DND-41 (cell line): ENCODE measurements around the gene TALDO1.

Experiments
- ATAC-seq: fragments of 200-7000 bp; cut with Tn5 transposase; 3 replicates; pipeline ENCODE4 v1.9.1; 2021; ENCODE audit warnings: low read depth; ENCODE audit not compliant: insufficient read depth
- DNase-seq: peaks from one replicate; pipeline ENCODE4 v3.0.0-alpha.2; 2020
- H2AFZ ChIP-seq: 2 replicates; pipeline ENCODE4 v1.6.0; 2012; ENCODE audit warnings: low read depth, low read length
- H3K27ac ChIP-seq: 2 replicates; pipeline ENCODE4 v1.5.1; 2012; ENCODE audit warnings: low read length, inconsistent platforms
- H3K27me3 ChIP-seq: fragments of 200-600 bp; sonication (generic); 2 replicates; pipeline ENCODE4 v1.6.0; 2012; ENCODE audit warnings: low read length, mild to moderate bottlenecking, inconsistent platforms; ENCODE audit not compliant: insufficient read depth, poor library complexity
- H3K36me3 ChIP-seq: 2 replicates; pipeline ENCODE4 v1.5.1; 2012; ENCODE audit warnings: low read length, inconsistent platforms; ENCODE audit not compliant: insufficient read depth
- H3K4me1 ChIP-seq: 2 replicates; pipeline ENCODE4 v1.5.1; 2012; ENCODE audit warnings: mild to moderate bottlenecking, low read length; ENCODE audit not compliant: insufficient read depth
- H3K4me2 ChIP-seq: 2 replicates; pipeline ENCODE4 v1.6.0; 2012; ENCODE audit warnings: mild to moderate bottlenecking, moderate library complexity, low read length, inconsistent platforms; ENCODE audit not compliant: insufficient read depth
- H3K4me3 ChIP-seq, 2 experiments: fragments of 200-600 bp in 1 of 2; shearing (Covaris generic) in 1 of 2; 2 replicates each; pipeline ENCODE4 v1.5.1; 2012 to 2016; ENCODE audit warnings: inconsistent platforms in 2 of 2, low read length in 2 of 2, mild to moderate bottlenecking in 2 of 2, low read depth in 1 of 2, moderate library complexity in 1 of 2
- H3K79me2 ChIP-seq: 2 replicates; pipeline ENCODE4 v1.6.0; 2012; ENCODE audit warnings: low read length, inconsistent platforms; ENCODE audit not compliant: insufficient read depth
- H3K9ac ChIP-seq: 2 replicates; pipeline ENCODE4 v1.6.0; 2012; ENCODE audit warnings: low read depth, mild to moderate bottlenecking, inconsistent platforms, low read length, moderate library complexity
- H3K9me3 ChIP-seq: 2 replicates; pipeline ENCODE4 v1.5.1; 2012; ENCODE audit warnings: low read length, moderate library complexity, mild to moderate bottlenecking, inconsistent platforms; ENCODE audit not compliant: insufficient read depth, severe bottlenecking
- H4K20me1 ChIP-seq: 2 replicates; pipeline ENCODE4 v1.6.0; 2012; ENCODE audit warnings: low read length; ENCODE audit not compliant: insufficient read depth
- EZH2 ChIP-seq: IDR thresholded peaks from 3 replicates; pipeline ENCODE4 v1.6.1; 2012; ENCODE audit warnings: borderline replicate concordance, low read depth, mild to moderate bottlenecking, moderate library complexity, low read length, inconsistent platforms; ENCODE audit not compliant: severe bottlenecking
- TF ChIP-seq, protein P1 (sequence below): IDR thresholded peaks from 2 replicates; pipeline ENCODE4 v1.5.1; 2012; ENCODE audit warnings: borderline replicate concordance, low read length, moderate library complexity, mild to moderate bottlenecking; ENCODE audit not compliant: poor library complexity, severe bottlenecking; ENCODE audit errors: extremely low read depth

The TALDO1 gene

DNA sequence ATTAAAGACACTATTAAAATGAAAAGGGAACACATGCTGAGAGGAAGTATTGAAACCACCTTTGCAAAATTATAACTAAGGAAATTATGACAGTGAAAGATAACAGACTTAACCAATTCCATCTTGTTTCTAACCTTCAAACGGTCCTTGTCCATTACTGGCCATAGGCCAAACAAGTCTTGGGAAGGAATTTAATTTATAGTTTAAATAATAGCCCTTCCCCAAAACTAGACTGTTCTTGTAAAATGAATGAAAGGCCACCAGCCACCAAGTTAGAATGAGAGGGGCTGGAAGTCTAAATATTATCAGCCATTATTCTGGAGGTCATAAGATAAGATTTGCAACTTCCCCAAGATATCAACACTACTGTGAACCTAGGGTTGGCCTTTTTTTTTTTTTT, 1.8 kb upstream of the TALDO1 start:
- H3K27me3 ChIP-seq = no peaks in the 10 kb centered on the region
- peaks cover 38% of the 10 kb centered on the region for H3K79me2 ChIP-seq
- TF ChIP-seq, protein P1, sequence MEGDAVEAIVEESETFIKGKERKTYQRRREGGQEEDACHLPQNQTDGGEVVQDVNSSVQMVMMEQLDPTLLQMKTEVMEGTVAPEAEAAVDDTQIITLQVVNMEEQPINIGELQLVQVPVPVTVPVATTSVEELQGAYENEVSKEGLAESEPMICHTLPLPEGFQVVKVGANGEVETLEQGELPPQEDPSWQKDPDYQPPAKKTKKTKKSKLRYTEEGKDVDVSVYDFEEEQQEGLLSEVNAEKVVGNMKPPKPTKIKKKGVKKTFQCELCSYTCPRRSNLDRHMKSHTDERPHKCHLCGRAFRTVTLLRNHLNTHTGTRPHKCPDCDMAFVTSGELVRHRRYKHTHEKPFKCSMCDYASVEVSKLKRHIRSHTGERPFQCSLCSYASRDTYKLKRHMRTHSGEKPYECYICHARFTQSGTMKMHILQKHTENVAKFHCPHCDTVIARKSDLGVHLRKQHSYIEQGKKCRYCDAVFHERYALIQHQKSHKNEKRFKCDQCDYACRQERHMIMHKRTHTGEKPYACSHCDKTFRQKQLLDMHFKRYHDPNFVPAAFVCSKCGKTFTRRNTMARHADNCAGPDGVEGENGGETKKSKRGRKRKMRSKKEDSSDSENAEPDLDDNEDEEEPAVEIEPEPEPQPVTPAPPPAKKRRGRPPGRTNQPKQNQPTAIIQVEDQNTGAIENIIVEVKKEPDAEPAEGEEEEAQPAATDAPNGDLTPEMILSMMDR = no peak
- no peak for TF ChIP-seq EZH2
- no peak for DNase-seq
- H3K9me3 ChIP-seq = no peaks in the 10 kb centered on the region
- H3K4me1 ChIP-seq = peaks cover 30% of the 10 kb centered on the region
- no peak overlapping the region for H2AFZ ChIP-seq
- no peak overlapping the region for H3K9ac ChIP-seq
- peaks cover 15% of the 10 kb centered on the region for H4K20me1 ChIP-seq
- H3K4me3 ChIP-seq = no peak overlapping the region
- no peak for ATAC-seq
- peaks cover 12% of the 10 kb centered on the region for H3K36me3 ChIP-seq
- H3K4me2 ChIP-seq = no peak overlapping the region
- no peak overlapping the region for H3K27ac ChIP-seq

DNA sequence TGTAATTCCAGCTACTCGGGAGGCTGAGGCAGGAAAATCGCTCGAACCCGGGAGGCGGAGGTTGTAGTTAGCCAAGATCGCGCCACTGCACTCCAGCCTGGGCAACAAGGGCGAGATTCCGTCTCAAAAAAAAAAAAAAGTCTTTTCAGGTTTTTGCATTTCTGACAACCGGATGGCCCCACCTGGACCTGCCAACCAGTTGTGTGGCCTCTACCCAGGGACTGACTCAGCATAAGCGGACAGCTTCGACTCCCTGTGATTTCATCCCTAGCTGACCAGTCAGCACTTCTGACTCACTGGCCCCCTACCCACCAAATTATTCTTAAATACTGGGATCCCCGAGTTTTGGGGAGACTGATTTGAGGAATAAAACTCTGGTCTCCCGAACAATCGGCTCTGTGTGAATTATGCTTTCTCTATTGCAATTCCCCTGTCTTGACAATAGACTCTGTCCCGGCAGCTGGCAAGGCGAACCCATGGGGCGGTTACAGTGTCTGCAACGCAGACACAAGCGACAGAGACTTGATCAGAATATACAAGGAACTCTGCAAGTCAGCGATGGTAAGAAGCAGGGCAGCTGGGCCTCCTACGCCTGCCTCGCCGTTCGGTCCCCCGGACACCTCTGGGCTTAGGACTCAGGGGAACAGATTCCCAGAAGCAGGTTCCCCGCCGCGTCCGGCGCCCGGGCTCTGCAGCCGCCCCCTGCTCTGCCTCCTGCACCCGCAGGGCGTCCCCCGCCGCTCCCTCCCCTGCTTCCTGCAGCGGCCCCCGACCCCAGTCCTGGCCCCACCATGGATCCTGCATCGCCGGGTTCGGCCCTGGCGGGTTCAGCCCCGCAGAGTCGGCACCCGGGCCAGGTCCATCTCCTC, 741 bp upstream of the TALDO1 start:
- H4K20me1 ChIP-seq = peaks cover 21% of the 10 kb centered on the region
- H3K9ac ChIP-seq = peak overlapping the region; percentile 88
- no peaks in the 10 kb centered on the region for H3K27me3 ChIP-seq
- ATAC-seq (peak; percentile 65), DNase-seq (peak; percentile 63)
- H3K9me3 ChIP-seq = no peaks in the 10 kb centered on the region
- H3K36me3 ChIP-seq = peaks cover 12% of the 10 kb centered on the region
- peak overlapping the region; percentile 51 to 83 for H3K4me3 ChIP-seq
- peaks cover 30% of the 10 kb centered on the region for H3K4me1 ChIP-seq
- H3K27ac ChIP-seq = peak overlapping the region; percentile 80
- peaks cover 48% of the 10 kb centered on the region for H3K79me2 ChIP-seq
- peak overlapping the region; percentile 96 for H2AFZ ChIP-seq
- peak overlapping the region; percentile 94 for H3K4me2 ChIP-seq
- TF ChIP-seq, protein P1 = no peak
- TF ChIP-seq EZH2 = no peak

DNA sequence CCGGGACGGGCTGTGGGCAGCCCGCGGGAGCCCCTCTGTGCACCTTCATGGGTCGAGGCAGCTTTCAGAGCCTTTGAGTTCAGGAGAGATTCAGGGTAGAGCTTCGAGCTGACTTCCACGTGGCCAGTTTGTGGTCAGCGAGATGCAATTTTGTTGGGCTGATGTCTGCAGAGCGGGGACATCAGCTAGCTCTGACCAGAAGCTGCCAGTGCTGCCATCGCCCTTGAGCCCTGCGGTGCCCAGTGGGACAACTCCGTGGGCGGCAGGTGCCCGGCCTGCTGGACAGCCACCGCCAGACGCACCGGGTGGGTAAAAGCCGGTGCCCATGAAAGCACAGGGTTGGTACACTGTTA, 719 bp downstream of the TALDO1 start:
- DNase-seq (no peak), ATAC-seq (peak; percentile 22; the same call in 2 of the 3 replicates)
- Histone ChIP-seq H3K36me3 (peaks cover 20% of the 10 kb centered on the region), H3K9me3 (no peaks in the 10 kb centered on the region), H3K4me2 (peak overlapping the region; percentile 94), H3K27ac (peak overlapping the region; percentile 80), H3K9ac (peak overlapping the region; percentile 88), H2AFZ (peak overlapping the region; percentile 96), H3K27me3 (no peaks in the 10 kb centered on the region), H3K4me1 (peaks cover 30% of the 10 kb centered on the region), H3K4me3 (peak overlapping the region; percentile 51 to 83), H3K79me2 (peaks cover 63% of the 10 kb centered on the region), H4K20me1 (peaks cover 29% of the 10 kb centered on the region)
- no peak for TF ChIP-seq EZH2
- TF ChIP-seq, protein P1 = no peak
